Left colon (tissue), 2 donors: ENCODE measurements around the gene GLYR1. TPM values are rescaled to one million over a fixed set of nuclear protein-coding genes. Genes with fewer than 3 reads are reported as not detected.

Experiments
- ATAC-seq: fragments of 200-7000 bp; cut with Tn5 transposase; one replicate; pipeline ENCODE4 v1.9.1; 2020; ENCODE audit warnings: mild to moderate bottlenecking, moderate library complexity
- DNase-seq, 2 donors: peaks; one replicate each; pipeline ENCODE4 v3.0.0-alpha.2; 2020
- intact Hi-C, 2 donors: fragments of 100-400 bp; cut with DNase I in 1 of 2; cut with micrococcal nuclease in 1 of 2; formaldehyde crosslinking; loops; one replicate each; pipeline versions ENCODE4 v1.11.2 to v1.14.0; 2022; cut with DNase I, micrococcal nuclease
- total RNA-seq, 2 donors: library from RNA; stranded (reverse); fragmentation: NEBNext Ultra II Directional; extraction: Animal tissue kit (Norgen Biotek cat#: 25700); gene quantifications; one replicate each; pipeline ENCODE4 v1.2.1, GENCODE V29; 2021
- donor health status: DM: no; HTN: no; CAD: no.
- donor health status: DM: yes; HTN: yes; CAD: no.

GLYR1 gene
- total RNA-seq, 2 donors from 2014 or later, result 106 to 114 TPM

DNA sequence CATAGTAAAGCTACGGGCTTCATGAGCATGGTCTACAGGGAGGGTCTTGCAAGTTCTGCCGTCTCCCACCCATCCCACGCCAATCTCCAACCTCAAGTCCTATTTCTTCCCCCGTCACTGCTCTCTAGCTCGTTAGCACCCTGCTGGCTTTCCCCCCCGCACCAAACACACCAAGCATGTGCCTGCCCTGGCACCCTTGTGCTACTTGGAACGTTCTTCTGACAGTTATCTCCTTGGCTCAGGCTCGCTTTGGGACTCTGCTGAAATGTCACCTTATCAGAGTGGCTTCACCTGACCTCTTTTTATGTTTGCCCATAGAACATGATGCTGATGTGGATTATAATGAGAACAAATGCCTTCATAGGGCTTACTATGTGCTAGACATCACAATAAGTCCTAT lies 21.9 kb downstream of the GLYR1 start:
- no peak for ATAC-seq
- intact Hi-C loops, result no loop called here
- DNase-seq, result no peak

DNA sequence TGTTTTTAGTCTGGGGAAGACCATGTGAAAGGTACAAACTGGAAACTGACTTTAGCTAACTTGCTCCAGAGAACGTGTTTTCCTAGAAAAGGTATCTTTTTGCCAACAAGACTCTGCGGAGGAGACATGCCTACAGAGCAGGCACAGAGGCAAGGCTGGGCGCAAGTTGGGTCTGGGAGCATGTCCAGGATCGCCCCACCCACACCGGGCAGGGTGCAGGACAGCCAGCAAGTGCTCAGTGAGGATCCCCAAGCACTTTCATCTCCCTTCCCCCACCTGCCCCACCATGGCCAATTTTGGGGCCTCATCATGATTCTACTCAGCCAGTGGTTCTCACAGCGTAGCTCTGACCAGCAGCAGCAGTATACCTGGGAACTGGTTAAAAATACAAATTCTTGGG lies 26.4 kb downstream of the GLYR1 start:
- intact Hi-C loops, result no loop called here
- ATAC-seq (no peak), DNase-seq (no peak)

DNA sequence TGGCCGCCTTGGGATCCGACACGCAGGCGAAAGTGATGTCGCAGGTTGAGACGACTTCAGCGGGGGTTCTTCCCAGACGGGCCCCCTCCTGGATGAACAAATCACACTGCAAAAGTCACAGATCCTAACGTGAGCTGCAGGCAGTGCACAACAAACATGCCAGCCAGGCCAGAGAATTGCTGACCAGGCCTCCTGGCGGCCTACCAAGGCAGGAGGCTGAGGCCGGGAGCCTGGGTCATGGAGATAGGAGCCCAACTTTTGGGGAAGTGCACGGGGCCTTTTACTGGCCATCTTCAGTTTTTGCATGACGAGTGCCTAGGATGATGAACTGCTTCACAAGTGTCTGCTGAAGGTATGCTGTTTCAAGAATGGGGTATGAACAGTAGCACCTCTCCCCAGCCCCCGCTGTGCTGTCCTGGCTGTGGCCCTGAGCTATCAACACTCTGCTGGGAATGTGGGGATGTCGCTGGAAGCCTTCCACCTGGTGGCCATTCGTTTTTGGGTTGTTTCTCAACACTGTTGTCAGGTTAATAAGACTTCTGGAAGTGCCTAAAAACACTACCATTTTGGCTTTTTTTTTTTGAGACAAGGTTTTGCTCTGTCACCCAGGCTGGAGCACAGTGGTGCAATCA lies 32.4 kb downstream of the GLYR1 start:
- intact Hi-C loops, result no loop called here
- ATAC-seq (no peak), DNase-seq (no peak)

- DNase-seq, result no peak
- intact Hi-C loops, result no loop called here
- no peak for ATAC-seq
Observed at GRCh38 chr16:4814046-4814445, 33.0 kb downstream of the GLYR1 start.

DNA sequence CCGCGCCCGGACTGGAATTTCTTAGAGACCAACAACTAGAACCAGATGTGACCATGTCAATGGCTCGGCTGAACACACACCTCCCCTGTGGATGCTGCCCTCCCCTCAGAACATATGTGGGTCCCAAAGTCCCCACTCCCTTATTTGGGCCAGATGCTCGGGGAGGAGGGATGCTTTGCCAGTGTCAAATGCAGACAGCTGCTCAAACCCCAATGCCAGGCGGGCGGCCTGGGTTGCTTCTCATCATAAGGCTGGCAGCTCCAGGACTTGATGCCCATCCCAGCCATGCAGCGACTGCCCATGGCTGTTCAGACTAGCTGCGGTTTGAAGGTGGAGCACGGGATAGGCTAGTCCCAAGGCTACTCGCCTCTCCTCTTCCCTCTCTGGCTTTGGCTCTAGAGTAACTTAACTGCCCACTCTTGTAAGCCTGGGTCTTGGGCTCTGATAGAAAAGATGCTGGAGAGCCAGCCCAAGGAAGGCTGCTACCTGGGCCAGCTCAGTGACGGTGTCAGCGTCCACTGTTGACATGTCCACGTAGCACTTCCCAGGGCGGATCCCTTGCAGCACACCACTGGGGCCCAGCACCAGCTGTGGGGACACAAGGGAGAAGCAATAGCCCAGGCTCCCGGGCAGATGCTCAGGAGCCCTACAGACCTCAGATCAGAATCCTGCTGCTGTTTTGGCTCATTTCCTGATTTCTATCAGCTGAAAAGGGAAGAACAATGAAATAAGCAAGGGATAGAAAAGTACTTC lies 33.7 kb downstream of the GLYR1 start:
- no peak for ATAC-seq
- no peak for DNase-seq
- intact Hi-C loops, result no loop called here

DNA sequence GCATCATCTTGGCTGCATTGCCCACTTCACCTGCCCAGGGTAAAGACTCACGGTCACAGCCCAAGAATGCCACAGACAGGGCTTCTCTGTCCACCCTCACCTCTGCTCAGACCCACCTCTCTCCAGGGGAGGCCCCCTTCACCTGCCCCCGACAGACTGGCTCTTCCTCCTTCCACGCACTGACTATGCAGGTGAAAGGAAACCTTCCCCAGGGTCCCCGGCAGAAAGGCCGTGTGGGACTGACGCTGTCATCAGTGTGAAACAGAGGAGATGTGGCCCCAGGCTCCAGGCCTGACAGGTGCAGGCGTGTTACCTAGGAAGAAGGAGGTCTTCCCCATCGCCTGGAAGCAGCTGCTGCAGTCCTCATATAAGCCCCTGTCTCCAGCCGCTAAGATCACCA lies 35.3 kb downstream of the GLYR1 start:
- intact Hi-C loops, result no loop called here
- no peak for ATAC-seq

DNA sequence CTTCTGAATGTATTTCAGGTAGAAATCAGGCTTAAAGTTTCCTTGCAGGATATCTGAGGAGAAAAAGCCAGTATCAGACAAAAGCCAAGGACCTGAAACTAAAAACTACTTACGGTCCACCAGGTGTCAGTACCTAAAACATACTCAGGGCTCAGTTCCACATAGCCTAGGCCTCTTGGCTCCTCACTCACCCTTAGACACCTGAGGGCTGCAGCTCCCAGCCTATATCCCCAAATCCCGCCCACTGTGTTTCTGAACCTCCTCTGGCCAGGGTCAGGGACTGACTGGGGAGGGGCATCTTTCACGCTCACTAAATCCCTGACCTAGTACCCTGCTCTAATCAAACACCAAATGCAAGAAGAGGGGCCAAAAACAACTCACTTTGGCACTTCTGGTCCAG lies 35.8 kb downstream of the GLYR1 start:
- DNase-seq (no peak), ATAC-seq (peak; percentile 35)
- intact Hi-C loops, result no loop called here

More for the DNA sequence above, 35.3 kb downstream of the GLYR1 start:
- DNase-seq, result no peak

- intact Hi-C loops, result no loop called here
- no peak for ATAC-seq
Observed at GRCh38 chr16:4806280-4806679, 40.8 kb downstream of the GLYR1 start.

GRCh38 chr16:4805231-4805630 lies 41.9 kb downstream of the GLYR1 start:
- intact Hi-C loops, result no loop called here

More at GRCh38 chr16:4806280-4806679, 40.8 kb downstream of the GLYR1 start:
- DNase-seq, result no peak

GRCh38 chr16:4803898-4804762 lies 43.0 kb downstream of the GLYR1 start:
- intact Hi-C loops, result no loop called here
- ATAC-seq (no peak), DNase-seq (no peak)

More at GRCh38 chr16:4805231-4805630, 41.9 kb downstream of the GLYR1 start:
- ATAC-seq (no peak), DNase-seq (no peak)

DNA sequence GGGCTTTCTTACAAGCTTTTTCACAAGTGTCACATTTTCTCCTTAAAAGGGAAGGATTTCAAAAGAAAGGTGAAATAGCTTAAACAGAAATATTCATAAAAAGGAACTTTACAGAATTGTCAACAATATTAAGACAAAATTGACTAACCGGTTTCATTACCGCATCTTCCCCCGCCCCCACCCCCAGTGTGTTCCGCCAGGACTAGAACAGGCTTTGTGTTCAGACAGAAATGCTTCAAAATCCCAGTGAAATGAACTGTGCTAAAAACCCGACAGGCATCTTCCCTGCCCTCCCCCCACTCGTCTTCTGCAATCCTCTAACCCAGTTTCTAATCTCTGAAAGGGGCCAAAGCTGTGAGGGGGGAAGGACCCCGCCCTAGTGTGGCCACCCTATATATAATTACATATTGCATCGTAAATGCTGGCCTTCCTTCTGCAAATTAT lies 43.7 kb downstream of the GLYR1 start:
- DNase-seq, result no peak
- intact Hi-C loops, result no loop called here
- ATAC-seq, result no peak

DNA sequence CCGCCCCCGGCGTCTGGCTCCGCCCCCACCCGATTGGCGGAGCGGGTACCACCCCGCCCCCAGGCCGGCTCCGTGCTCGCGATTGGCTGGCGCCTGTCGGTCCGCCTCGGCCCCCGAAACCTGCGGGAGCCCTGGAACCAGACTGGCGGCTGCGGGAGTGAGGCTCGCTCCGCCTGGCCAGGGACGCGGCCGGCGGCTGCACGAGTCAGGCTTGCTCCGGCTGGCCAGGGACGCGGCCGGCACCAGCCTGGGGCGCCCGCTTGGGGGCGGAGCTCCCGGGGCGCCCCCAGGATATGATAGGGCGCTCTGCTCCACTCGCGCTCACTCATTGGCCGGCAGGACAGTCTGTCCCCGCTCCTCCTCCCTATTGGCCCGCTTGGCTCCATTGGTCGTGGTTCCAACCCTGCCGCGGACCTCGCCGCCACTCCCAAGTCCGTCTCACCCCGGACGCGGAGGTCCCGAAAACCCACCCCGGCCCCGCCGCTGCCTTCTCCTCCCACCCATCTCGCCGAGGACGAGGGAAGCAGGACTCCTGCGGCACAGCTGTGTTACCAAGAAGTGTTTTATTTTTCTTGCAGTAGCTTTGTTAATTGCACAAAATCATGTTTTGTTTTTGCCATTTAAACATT lies 44.3 kb downstream of the GLYR1 start:
- DNase-seq (peak; percentile 94 to 95), ATAC-seq (peak; percentile 70)
- intact Hi-C loops, result no loop called here

DNA sequence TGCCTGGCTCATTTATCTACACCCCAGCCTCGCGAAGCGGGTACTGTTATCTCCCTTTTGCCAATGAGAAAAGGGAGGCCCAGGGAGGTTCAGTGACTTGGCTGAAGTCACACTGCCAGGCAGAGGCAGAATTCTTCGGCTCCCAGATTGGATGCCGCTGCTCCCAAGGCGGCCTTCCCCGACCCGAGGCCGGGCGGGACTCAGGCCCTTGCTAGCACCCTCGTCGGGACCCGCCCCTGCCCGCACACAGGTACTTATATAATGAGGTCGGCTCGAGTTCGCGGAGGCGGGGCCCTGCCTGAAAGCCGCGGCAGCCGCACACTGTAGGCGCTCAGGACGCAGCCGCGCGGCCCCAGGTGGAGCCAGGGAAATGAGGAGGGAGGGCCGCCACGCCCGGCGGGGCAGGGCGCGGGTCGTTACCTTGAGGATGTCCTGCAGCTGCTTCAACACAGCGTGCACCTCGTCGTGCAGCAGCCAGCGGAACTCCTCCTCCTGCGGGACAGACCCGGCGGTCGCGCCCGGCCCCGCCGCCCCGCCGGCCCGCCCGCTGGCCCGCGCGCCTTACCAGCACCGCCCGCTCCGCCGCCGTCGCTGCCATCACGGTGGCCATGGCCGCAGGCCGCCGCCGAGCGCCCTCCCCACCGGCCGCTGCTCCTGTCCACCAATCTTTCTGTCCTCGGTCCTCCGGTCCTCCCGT lies 45.0 kb downstream of the GLYR1 start, which contains the start of gene ROGDI:
Gene ROGDI (minus strand): TSS at position 672 of the 697 bp plus-strand sequence. CDS start 62 bp downstream, at position 610.
- ATAC-seq (peak; percentile 72), DNase-seq (peak; percentile 96 to 98)
- intact Hi-C loops, result no loop called here

GRCh38 chr16:4801051-4801961 lies 45.8 kb downstream of the GLYR1 start:
- intact Hi-C loops, result no loop called here
- DNase-seq, result no peak
- ATAC-seq, result peak; percentile 2

- intact Hi-C loops, result no loop called here
- ATAC-seq (peak; percentile 31), DNase-seq (peak; percentile 84 to 87)
Observed at GRCh38 chr16:4800290-4801041, 46.6 kb downstream of the GLYR1 start.

GRCh38 chr16:4799171-4799855 lies 47.8 kb downstream of the GLYR1 start:
- intact Hi-C loops, result no loop called here

More at GRCh38 chr16:4799171-4799855, 47.8 kb downstream of the GLYR1 start:
- ATAC-seq, result no peak
- no peak for DNase-seq
